Measurements from ENCODE around the gene SESN1.

- TF ChIP-seq, protein P1, sequence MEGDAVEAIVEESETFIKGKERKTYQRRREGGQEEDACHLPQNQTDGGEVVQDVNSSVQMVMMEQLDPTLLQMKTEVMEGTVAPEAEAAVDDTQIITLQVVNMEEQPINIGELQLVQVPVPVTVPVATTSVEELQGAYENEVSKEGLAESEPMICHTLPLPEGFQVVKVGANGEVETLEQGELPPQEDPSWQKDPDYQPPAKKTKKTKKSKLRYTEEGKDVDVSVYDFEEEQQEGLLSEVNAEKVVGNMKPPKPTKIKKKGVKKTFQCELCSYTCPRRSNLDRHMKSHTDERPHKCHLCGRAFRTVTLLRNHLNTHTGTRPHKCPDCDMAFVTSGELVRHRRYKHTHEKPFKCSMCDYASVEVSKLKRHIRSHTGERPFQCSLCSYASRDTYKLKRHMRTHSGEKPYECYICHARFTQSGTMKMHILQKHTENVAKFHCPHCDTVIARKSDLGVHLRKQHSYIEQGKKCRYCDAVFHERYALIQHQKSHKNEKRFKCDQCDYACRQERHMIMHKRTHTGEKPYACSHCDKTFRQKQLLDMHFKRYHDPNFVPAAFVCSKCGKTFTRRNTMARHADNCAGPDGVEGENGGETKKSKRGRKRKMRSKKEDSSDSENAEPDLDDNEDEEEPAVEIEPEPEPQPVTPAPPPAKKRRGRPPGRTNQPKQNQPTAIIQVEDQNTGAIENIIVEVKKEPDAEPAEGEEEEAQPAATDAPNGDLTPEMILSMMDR (IDR thresholded peaks at IDR 0.05; ENCODE audit: insufficient read depth, low read depth, low read length), result no peak
- no peak for TF ChIP-seq EZH2 (IDR thresholded peaks at IDR 0.05; ENCODE audit: insufficient read depth, low read length)
These were observed 5.7 kb downstream of the SESN1 start for GRCh38 chr6:109088995-109089394.

Data from astrocyte (in vitro differentiated cells and primary cell).